Measurements from ENCODE around the gene PRICKLE3.
"Not testable (repeated sequence)": the region's sequence is repeated elsewhere in the genome, so short reads cannot be mapped to it uniquely, and the experiment has no call there.

PRICKLE3 gene

DNA sequence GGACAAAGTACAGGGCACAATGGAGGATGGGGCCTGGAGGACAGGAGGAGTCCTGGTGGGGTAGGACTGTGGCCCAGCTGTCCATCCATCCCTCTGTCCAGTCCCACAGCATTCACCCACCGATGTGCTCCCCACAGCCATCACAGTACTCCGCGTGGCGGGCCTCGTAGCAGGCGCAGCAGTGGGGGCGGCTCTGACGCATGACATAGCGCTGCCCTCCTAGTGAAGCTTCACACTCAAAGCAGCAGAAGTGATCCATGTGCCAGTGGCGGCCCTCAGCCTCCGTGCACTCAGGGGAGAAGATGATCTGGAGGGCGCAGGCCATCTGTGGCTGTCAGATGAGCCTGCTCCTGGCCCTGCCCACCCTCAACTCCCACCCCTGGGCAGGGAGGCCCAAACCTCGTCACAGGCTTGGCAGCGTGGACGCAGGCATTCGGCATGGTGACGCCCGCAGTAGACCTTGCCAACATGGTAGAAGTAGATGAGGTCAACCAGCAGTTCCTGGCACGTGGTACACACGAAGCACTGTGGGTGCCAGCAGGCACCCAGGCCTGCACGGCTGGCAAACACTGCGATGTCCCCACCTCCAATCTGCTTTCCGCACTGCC lies 8.2 kb downstream of the PRICKLE3 start:
- no peak for DNase-seq

DNA sequence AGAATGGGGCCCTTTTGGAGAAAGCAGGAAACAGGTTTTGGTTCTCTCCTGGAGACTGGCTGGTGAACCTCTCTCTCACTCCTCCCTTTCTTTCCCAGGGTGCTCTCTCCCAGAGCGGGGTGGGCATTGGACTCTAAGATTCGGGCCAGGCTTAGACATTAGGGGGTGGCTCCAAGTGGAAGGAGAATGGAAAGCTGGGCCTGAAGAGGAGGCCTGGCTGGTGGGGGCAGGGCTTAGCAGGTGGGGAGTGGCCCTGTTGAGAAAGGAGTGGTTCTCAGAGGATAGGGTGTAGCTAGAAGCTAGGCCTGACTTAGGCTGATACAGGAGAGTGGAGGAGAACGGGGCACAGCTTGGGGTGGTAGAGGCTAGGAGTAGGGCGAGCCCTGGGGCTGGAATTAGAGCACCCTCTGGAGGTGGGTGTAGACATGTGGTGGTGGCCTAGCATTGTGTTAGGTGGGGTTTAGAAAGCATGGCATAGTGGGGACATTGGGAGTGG lies 8.8 kb downstream of the PRICKLE3 start:
- no peak for DNase-seq

DNA sequence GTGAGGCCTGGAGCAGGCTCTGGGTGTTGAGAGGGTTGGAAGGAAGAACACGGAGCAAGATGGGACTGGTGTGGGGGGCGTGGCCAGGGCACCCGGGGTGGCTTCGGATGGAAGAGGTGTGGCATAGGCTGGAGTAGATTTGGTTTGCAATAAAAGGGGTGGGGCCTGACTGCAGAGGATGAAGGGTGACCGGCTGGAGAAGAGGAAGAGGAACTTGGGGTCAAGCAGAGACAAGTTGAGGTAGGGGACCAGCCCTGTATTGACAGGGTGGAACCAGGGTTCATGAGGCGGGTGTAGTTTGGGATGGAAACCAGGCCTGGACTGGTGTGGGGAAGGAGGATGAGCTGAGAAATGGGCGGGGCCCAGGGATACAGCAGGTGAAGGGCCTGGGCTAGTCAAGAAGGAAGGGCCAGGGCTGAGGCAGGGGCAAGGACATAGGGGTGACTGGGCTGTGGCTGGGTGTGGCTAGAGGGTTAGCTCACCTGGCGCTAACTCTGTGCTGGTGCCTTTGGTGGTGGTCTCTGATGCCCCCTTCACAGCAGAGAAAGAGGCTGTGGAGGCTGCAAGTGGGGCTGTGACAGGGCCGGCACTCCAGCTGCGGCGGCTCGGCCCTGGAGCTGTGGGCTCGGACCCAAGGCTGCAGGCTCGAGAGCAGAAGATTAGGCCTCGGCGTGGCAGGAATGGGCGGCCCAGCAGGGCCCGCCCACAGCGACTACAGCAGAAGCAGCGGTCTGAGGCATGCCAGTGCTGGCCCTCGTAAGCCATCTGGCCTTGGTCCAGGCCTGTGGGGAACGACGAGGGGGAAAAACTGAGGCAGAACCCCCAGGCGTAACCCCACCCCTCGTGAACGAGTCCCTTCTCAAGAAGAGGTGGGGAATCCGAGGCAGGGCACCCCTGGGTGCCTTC lies 9.5 kb downstream of the PRICKLE3 start:
- DNase-seq = no peak

DNA sequence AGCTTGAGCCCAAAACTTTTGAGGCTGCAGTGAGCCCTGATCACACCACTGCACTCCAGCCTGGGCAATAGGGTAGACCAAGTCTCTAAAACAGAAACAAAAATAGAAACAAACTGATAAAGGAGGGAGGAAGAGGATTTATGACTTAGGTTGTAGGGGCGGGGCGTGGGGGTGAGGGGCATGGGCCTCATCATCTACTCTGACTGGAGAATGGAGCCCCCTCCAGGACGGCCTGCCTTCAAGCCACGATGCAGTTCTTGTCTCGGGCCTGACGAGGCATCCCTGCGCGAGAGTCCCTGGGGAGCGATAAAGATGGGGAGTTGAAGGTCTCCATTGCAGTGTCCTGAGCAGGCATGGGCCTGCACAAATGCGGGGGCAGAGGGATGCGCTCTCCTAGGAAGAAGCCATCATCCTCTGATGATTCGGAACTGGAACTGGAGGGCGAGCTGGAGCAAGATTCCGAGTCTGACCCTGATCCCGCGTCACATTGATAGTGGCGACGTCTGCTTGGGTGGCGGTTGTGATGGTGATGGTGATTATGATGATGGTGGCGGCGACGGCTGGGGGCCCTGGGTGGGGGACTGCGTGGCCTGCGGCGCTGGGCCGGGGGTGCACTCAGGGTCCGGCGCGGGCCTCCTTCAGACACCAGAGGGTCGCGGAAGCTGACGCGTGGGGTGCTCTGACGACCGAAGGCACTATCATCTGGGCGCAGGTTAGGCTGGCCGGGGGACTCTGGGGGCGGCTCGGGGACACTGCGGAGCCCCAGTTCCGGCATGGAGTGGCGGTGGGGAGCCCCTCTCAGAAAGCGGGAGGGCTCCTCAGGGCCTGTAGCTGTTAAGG lies 10.5 kb downstream of the PRICKLE3 start:
- no peak for DNase-seq

DNA sequence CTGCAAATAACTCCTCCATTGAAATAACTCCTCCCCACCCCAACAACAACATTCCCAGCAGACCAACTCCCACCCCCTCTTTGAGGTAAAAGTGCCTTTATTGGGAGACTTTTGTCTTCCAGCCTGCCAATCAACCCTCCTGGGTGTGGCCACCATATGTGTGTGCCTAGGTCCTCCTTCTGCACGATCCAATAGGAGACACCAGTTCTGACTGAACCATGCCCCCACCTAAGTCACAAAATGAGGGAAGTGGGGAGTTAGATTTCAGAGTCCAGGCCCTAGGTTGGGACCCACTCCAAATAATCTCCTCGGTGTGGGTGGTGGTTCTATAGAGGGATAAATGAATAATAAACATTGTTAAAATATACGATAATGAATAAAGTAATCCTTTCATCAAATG lies 11.4 kb downstream of the PRICKLE3 start:
- no peak for DNase-seq

DNA sequence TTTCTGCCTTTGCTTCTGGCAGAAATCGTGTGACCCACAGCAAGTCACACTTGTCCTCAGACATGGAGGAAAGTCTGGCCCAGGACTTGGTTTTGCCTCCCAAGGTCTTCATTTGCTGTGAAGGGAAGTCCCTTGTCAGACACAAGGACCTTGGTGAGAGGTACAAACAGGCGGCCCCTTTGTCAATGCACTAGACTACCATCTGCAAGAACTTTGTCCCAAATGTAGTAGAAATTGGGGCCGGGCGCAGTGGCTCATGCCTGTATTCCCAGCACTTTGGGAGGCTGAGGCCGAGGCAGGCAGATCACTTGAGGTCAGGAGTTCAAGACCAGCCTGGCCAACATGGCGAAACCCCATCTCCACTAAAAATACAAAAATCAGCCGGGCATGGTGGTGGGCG lies 12.6 kb downstream of the PRICKLE3 start:
- DNase-seq = not testable (repeated sequence)

DNA sequence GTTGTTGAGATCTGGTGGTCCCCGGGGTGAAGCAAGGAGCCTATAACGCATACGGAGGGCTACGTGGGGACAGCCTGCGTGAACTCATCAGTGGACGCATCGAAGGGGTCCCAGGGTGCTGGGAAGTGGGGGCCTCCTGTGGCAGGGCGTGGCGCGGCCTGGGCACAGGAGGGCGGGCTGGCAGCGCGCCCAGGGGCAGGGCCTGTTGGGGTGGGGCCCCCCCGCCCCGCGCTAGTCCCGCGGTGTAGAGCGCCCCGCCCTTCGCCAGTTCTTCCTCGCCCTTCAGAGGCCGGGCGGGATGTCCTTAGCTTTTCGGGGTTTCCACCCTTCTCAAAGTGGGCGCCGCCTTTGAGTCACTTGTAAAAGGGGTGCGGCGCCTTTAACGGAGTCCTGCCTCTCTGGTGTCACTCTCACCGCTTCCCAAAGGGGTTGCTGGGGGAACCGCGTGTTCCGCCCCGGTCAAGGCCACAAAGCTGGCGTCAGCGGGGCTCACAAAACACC lies 13.8 kb downstream of the PRICKLE3 start:
- peak; percentile 33 for DNase-seq

DNA sequence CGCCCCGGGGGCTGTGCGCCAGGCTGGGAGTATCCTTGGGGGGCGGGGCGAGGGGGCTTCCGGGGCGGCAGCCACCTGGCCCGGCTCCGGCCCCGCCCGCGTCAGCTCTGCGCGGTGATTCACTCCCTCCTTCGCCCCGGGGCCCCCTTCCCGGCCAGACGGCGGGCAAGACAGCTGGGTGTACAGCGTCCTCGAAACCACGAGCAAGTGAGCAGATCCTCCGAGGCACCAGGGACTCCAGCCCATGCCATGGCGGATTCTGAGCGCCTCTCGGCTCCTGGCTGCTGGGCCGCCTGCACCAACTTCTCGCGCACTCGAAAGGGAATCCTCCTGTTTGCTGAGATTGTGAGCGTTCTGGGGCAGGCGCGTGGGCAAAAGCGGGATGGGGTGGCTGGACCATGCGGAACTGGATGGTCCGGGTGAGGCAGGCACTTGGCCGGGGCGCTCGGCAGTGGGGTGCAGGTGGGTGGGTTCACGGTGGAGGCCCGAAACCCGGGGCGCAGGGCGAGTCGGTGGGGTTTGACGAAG lies 14.4 kb downstream of the PRICKLE3 start, which contains the start of gene PLP2:
TSS of gene PLP2 (plus strand) at position 147 of the 528 bp plus-strand sequence. CDS start at position 250, 103 bp downstream.
- DNase-seq = peak; percentile 3

DNA sequence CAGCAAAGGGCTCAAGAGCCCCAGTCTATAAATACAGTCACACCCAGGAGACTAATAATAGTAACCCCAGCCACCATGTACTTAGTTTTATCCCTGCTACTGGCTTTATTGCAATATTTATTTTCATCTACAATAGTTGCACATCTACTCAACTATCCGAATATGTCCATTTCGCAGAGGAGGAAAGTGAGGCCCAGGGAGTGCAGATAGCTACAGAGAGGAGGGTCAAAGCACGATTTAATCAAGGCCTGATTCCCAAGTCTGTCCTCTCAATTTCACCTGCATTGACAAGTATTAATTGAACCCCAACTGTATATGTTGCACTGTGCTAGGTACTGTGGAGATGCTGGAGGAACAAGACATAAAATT lies 18.4 kb downstream of the PRICKLE3 start:
- no peak for DNase-seq

DNA sequence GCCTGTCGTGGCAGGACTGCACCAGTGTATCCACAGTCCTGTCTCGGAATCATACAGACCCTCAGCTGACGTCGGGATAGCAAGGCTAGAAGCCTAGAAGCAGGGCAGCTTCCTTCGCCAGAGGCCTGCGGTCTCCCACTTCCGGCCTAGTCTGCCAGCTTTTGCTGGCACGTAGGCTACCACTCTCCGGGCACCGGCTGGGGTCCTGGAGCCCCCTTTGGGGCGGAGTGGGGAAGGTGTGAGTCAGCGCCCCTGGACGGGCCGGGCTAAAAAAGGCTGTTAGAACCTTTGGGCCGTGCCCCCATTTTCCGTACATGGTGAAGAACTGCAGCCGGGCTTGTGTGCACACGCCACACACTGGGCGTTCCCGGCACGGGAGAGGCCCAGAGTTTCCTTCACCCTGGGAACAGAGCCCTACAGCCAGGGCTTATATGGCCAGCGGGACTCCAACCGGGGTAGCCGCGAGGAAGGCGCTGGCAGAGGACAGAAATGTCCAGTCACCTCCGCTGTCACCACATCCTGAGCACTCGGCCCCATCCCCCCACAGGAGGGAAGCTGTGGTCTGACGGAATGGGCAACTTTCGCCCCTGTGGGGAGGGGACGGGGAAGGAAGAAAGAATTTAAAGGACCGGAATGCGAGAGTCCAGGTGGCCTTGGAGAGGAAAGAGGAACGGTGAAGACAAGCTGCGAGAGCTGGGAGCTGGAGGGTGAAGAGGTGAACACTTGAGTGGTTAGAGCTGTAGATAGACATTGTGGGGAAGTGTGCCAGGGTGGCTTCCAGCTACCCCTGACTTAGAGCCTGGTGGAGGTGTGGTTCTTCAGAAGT lies 19.0 kb downstream of the PRICKLE3 start:
- peak; percentile 34 for DNase-seq

DNA sequence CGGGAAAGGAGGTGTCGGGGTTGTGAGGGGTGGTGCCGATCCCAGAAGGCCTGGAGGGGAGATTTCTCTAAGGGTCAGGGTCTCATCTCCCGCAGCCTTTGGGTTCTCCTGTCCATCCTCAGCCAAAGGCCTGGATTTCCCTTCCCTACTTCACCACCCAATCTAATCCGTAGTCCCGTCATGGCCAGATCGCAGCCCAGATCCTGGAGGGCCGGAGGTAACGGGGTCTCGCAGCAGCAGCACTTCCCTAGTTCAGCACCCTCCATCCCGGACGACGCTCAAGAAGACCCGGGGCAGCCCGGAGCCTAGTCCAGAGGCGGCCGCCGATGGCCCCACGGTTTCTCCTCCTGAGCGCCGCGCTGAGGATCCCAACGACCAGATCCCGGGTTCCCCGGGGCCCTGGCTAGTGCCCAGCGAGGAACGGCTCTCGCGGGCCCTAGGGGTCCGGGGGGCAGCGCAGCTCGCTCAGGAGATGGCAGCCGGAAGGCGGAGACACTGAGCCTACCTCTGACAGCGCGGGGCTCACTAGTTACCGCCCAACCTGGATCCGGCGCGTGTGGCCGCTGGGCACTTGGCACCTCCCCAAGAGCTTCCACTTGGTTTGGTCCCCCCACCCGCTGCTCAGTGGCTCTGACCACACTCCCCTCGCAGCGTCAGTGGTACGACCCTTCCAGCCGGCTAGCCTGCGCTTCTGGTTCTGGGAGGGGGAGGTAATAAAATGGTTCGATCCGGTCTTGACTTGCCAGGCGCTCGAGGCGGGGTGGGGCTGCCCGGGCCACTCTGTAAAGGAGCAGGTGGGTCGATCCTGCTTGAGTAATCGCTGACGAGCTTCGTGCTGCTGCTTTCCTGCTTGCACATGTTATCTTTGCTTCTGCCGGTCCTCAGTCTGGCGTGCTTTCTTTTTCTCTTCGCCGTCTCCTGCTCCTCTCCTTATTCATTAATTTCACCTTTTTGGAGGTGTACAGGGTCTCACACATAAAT lies 20.0 kb downstream of the PRICKLE3 start:
- peak; percentile 87 for DNase-seq

DNA sequence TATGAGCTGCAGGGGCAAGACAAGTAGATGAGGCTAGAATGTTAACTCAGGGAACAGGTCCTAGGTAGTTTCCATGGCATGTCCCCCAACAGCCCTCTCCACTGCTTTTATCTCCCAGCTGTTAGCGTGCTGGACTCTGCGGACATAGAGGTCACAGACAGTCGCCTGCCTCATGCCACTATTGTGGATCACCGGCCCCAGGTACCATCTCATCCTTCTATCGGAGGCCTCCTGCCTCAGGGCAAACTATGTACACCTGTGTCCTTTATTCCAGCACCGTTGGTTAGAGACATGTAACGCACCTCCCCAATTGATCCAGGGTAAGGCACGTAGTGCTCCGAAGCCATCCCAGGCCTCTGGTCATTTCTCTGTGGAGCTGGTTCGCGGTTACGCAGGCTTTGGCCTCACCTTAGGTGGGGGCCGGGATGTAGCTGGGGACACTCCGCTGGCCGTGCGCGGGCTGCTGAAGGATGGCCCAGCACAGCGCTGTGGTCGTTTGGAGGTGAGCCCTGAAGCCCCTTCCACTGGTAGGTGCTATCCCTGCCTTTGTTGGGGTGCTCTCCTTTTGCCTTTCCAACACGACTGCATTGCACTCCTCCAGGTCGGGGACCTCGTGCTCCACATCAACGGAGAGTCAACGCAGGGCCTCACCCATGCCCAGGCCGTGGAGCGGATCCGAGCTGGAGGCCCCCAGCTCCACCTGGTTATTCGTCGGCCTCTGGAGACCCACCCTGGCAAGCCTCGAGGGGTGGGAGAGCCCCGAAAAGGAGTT lies 21.4 kb downstream of the PRICKLE3 start:
- no peak for DNase-seq

DNA sequence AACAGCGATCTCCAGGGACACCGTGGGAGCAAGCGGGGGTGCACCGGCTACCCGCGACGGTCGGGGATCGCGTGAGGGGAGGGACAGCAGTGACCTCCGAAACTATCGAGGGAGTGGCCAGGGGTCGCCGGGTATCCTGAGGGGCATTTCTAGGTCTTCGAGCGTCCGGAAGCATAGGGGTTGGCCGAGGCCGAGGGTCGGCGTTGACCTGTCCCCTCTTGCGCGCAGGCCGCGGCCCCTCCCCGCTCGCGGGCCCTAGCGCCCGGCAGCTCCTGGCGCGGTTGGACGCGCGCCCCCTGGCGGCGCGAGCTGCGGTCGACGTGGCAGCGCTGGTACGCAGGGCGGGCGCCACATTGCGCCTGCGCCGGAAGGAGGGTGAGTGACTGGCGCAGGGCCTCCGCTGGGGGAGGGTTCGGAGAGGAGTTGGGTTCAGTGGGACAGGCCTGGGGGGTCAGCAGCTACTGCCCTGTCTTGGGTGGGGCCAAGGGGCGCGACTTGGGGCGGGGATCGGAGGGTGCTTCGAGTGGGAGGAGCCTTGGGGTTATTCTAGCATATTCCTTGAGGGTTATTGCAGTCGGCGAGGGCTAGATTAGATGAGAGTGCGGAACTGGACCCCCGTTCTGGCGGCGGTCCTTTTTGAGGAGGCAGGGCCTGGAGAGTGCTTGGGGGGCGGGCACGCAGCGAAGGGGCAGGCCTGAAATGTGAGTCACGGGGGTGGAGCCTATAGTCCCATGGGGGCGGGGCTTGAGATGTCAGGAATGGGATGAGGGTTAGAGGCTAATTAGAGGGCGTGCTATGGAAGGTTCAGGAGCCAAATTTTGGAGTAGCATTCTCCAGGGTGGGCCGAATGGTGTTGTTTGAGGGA lies 22.4 kb downstream of the PRICKLE3 start:
- DNase-seq = peak; percentile 51

DNA sequence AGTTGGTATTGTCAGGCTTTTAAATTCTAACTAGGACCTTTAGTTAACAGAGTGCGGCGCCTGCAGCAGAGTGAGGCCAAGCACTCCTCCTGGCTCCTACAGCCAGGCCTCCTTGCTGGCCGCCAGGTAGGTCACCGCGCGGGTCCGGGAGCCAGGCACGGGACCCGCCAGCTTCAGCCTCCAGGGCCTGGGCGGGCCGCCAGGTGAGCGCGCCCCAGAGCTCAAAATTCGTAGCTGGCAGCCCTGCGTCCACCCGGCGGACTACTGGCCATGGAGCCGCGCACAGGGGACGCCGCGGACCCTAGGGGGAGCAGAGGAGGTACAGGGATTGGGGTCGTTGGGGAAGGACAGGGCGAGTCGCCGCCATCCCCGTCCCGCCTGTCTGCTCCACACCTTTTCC lies 23.6 kb downstream of the PRICKLE3 start, which contains the start of gene MAGIX:
TSS of gene MAGIX (plus strand) at position 139 of the 400 bp plus-strand sequence. CDS start at position 271, 132 bp downstream.
- DNase-seq = no peak

DNA sequence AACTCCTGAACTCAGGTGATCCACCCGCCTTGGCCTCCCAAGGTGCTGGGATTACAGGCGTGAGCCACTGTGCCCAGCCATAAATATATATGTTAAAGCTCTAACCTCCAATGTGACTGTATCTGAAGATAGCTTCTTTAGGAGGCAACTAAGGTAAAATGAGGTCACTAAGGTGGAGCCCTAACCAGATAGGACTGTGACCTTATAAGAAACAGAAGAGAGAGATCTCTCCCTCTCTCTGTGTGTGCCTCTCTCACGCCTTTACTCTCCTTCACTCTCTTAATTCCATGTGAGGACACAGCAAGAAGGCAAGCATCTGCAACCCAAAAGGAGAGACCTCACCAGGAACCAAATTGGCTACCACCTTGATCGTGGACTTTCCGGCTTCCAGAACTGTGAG lies 24.5 kb downstream of the PRICKLE3 start:
- no peak for DNase-seq

DNA sequence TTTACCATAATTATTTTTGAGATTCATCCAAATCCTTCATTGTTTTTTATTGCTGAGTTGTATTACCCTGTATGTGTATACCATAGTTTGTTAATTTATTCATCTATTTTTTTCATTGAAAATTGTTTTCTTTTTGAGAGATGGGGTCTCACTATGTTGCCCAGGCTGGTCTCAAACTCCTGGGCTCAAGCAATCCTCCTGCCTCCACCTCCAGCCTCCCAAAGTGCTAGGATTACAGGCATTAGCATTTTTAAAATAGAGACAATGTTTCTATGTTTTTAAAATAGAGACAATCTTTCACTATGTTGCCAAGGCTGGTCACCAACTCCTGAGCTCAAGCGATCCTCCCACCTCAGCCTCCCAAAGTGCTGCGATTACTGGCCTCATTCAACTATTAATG lies 25.3 kb downstream of the PRICKLE3 start:
- DNase-seq = no peak

DNA sequence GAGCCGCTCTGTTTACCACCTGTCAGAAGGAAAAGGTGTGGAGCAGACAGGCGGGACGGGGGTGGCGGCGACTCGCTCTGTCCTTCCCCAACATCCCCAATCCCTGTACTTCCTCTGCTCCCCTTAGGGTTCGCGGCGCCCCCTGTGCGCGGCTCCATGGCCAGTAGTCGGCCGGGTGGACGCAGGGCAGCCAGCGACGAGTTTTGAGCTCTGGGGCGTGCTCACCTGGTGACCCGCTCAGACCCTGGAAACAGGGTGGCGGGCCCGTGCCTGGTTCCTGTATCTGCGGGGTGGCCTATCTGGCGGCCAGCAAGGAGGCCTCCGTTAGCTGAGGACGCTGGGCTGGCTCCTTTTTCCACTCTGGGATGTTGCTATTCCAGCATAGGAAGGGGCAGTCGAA lies 29.0 kb downstream of the PRICKLE3 start:
- no peak for DNase-seq
